DMS 273 (cell line): ENCODE results near the gene MRNIP.
A peak's percentile ranks its signal among the peaks of the same experiment; 100 is the strongest.
"Not testable (repeated sequence)": the region's sequence is repeated elsewhere in the genome, so short reads cannot be mapped to it uniquely, and the experiment has no call there.

Experiments used
- DNase-seq: peaks from one replicate; lab custom pipeline; 2025; ENCODE audit not compliant: unreplicated experiment; lab: John Stamatoyannopoulos, UW

Gene MRNIP

GRCh38 chr5:179794575-179794974 lies 64.0 kb downstream of the MRNIP start:
- DNase-seq = no peak

GRCh38 chr5:179794171-179794570 lies 64.4 kb downstream of the MRNIP start:
- DNase-seq = no peak

- peak; percentile 49 for DNase-seq
Measured at GRCh38 chr5:179793468-179794139, 65.0 kb downstream of the MRNIP start, which contains the start of gene LTC4S. Gene LTC4S (plus strand): TSS chr5:179793986. CDS start chr5:179794081, 95 bp downstream.

- no peak for DNase-seq
Measured at GRCh38 chr5:179792612-179793467, 65.8 kb downstream of the MRNIP start.

GRCh38 chr5:179791881-179792611 lies 66.6 kb downstream of the MRNIP start:
- no peak for DNase-seq

- not testable (repeated sequence) for DNase-seq
Measured at GRCh38 chr5:179789278-179789677, 69.3 kb downstream of the MRNIP start.

GRCh38 chr5:179788193-179788854 lies 70.3 kb downstream of the MRNIP start:
- DNase-seq = peak; percentile 53
